Naive thymus-derived CD4-positive, alpha-beta T cell (primary cell): ENCODE measurements around the gene KDM4C. TPM values are rescaled to one million over a fixed set of nuclear protein-coding genes. Genes with fewer than 3 reads are reported as not detected.

Experiments
- ATAC-seq: fragments of 150-1000 bp; cut with Tn5 transposase; 2 replicates; pipeline ENCODE4 v1.10.0; 2021; ENCODE audit warnings: mild to moderate bottlenecking, moderate library complexity
- CTCF ChIA-PET: fragments of 350-600 bp; sonication (Branson Sonifier 250); formaldehyde crosslinking; loops from one replicate; lab custom pipeline; 2021; ENCODE audit warnings: antibody characterized with exemption; lab: Charles Lee
- POLR2A ChIA-PET: fragments of 350-600 bp; sonication (Branson Sonifier 250); formaldehyde crosslinking; loops from one replicate; lab custom pipeline; 2021; ENCODE audit warnings: antibody characterized with exemption, inconsistent platforms; lab: Charles Lee
- DNase-seq, 9 donors: peaks; one replicate each; pipeline versions ENCODE4 v3.0.0 to v3.0.0-alpha.2; 2020 to 2022; ENCODE audit warnings: mixed read lengths in 1 of 9
- H3K27ac ChIP-seq: one replicate; pipeline ENCODE4 v1.7.0; 2013; ENCODE audit warnings: mild to moderate bottlenecking, low read depth, low read length, moderate library complexity
- H3K27me3 ChIP-seq, 2 donors: one replicate each; pipeline ENCODE4 v1.7.0; 2013; ENCODE audit warnings: low read length in 2 of 2, mild to moderate bottlenecking in 2 of 2, moderate library complexity in 2 of 2; ENCODE audit not compliant: control insufficient read depth in 2 of 2, insufficient read depth in 2 of 2
- H3K36me3 ChIP-seq, 3 experiments: 1 replicate in 2 of 3; 2 replicates in 1 of 3; pipeline ENCODE4 v1.7.0; 2013; ENCODE audit warnings: low read length in 3 of 3, mild to moderate bottlenecking in 3 of 3, moderate library complexity in 1 of 3; ENCODE audit not compliant: insufficient read depth in 3 of 3, control insufficient read depth in 2 of 3
- H3K4me1 ChIP-seq, 2 donors: one replicate each; pipeline ENCODE4 v1.7.0; 2013; ENCODE audit warnings: low read length in 2 of 2, mild to moderate bottlenecking in 2 of 2, moderate library complexity in 1 of 2; ENCODE audit not compliant: control insufficient read depth in 2 of 2, insufficient read depth in 2 of 2
- H3K4me3 ChIP-seq: 2 replicates; pipeline ENCODE4 v1.7.0; 2013; ENCODE audit warnings: mild to moderate bottlenecking, low read length
- H3K9me3 ChIP-seq, 3 experiments: 1 replicate in 2 of 3; 2 replicates in 1 of 3; pipeline ENCODE4 v1.7.0; 2013; ENCODE audit warnings: low read length in 3 of 3; ENCODE audit not compliant: control insufficient read depth in 2 of 3
- H3K27ac Mint-ChIP-seq, 9 donors: one replicate each; pipeline ENCODE4 v1.8.0; 2020 to 2022; ENCODE audit warnings: mixed read lengths in 9 of 9, mild to moderate bottlenecking in 8 of 9, moderate library complexity in 5 of 9, inconsistent platforms in 2 of 9
- H3K27me3 Mint-ChIP-seq, 5 donors: one replicate each; pipeline ENCODE4 v1.8.0; 2021 to 2022; ENCODE audit warnings: mixed read lengths in 5 of 5, mild to moderate bottlenecking in 1 of 5
- H3K36me3 Mint-ChIP-seq, 5 donors: one replicate each; pipeline ENCODE4 v1.8.0; 2020 to 2022; ENCODE audit warnings: mixed read lengths in 5 of 5, mild to moderate bottlenecking in 3 of 5, inconsistent platforms in 1 of 5
- H3K4me1 Mint-ChIP-seq, 7 donors: one replicate each; pipeline ENCODE4 v1.8.0; 2020 to 2022; ENCODE audit warnings: mixed read lengths in 7 of 7, mild to moderate bottlenecking in 3 of 7, inconsistent platforms in 1 of 7
- H3K4me3 Mint-ChIP-seq, 10 donors: one replicate each; pipeline ENCODE4 v1.8.0; 2020 to 2022; ENCODE audit warnings: mild to moderate bottlenecking in 10 of 10, mixed read lengths in 10 of 10, moderate library complexity in 6 of 10, inconsistent platforms in 2 of 10
- H3K9me3 Mint-ChIP-seq, 11 donors: one replicate each; pipeline ENCODE4 v1.8.0; 2020 to 2022; ENCODE audit warnings: mixed read lengths in 11 of 11, mild to moderate bottlenecking in 4 of 11, inconsistent platforms in 1 of 11, moderate library complexity in 1 of 11
- intact Hi-C, 2 donors: fragments of 100-400 bp; cut with micrococcal nuclease; formaldehyde crosslinking; loops; one replicate each; pipeline ENCODE4 v1.15.1; 2023
- polyA plus RNA-seq, 2 donors: library from polyadenylated mRNA; unstranded; fragments of 300-500 nt; fragmentation: Illumina TruSeq; gene quantifications; one replicate each; pipeline ENCODE4 v1.2.3, GENCODE V29; 2021
- total RNA-seq, 6 experiments: library from RNA in 5 of 6; stranded (reverse) in 5 of 6; gene quantifications; 1 replicate in 5 of 6; 2 replicates in 1 of 6; pipeline ENCODE4 v1.2.3 and lab custom pipeline; 2021 to 2026

KDM4C gene
- total and polyA plus RNA-seq, 7 experiments from 2014 or later, result 38.5 to 100 (median 91.3) TPM

DNA sequence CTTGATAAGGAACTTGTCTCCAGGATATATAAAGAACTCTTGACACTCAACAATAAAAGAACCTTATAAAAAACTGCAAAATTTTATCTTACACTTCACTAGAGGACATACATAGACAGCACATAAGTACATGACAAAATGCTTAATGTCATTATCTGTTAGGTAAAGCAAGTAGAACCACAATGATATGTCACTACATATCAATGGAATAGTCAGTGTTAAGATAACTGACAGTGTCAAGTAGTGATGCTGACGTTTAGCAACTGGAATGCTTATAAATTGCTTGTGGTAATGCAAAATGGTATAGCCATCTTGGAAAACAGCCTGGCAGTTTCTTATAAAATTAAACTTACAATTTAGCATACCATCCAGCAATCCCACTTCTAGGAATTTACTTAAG, 314.1 kb downstream of the KDM4C start:
- Mint-ChIP-seq H3K9me3 (no peaks in the 10 kb centered on the region), H3K4me1 (peaks cover 0 to 3% (median 0%) of the 10 kb centered on the region in 7 donors), H3K36me3 (peaks cover 12 to 66% (median 41%) of the 10 kb centered on the region in 5 donors), H3K4me3 (no peak overlapping the region), H3K27ac (peak overlapping the region in 1 of 9 donors; percentile 3), H3K27me3 (no peaks in the 10 kb centered on the region)
- H3K4me3 ChIP-seq, result no peak overlapping the region
- H3K36me3 ChIP-seq, result peaks cover under 1 to 12% (median 3%) of the 10 kb centered on the region in 3 experiments
- no peak for ATAC-seq
- no peak for DNase-seq
- H3K4me1 ChIP-seq, result no peaks in the 10 kb centered on the region
- H3K9me3 ChIP-seq, result no peaks in the 10 kb centered on the region
- ChIA-PET CTCF (no interaction called here), POLR2A (no interaction called here)
- intact Hi-C loops, result no loop called here
- no peaks in the 10 kb centered on the region for H3K27me3 ChIP-seq
- H3K27ac ChIP-seq, result no peak overlapping the region

DNA sequence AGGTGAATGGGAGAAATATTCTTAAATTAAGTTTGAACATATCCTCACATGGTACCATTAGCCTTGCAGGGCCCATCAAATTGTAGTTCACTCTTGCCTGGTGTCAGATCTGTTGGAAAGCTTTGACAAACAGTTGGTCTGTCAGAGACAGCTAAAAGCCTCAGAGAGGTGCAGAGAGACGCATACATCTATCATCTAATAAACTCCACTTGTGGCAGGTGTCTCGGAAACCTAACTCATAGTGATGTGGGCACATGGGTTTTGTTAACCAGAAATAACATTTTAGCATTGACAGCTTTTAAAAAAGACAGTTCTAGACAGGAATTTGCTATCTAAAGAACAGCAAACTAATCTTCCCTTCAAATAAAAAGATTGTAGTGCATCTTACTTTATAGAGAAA, 315.9 kb downstream of the KDM4C start:
- H3K4me3 ChIP-seq, result no peak overlapping the region
- H3K4me1 Mint-ChIP-seq, result peaks cover 0 to 3% (median 0%) of the 10 kb centered on the region in 7 donors
- H3K36me3 Mint-ChIP-seq, result peaks cover 14 to 69% (median 51%) of the 10 kb centered on the region in 5 donors
- H3K27ac ChIP-seq, result no peak overlapping the region
- H3K9me3 ChIP-seq, result no peaks in the 10 kb centered on the region
- H3K4me3 Mint-ChIP-seq, result no peak overlapping the region
- POLR2A ChIA-PET, result interaction anchor here (0.8 kb wide), 1 partner anchor 874 kb away, joined by 3 read pairs; no protein-coding TSS in a partner anchor
- no peaks in the 10 kb centered on the region for H3K9me3 Mint-ChIP-seq
- CTCF ChIA-PET, result no interaction called here
- intact Hi-C loops, result no loop called here
- no peaks in the 10 kb centered on the region for H3K27me3 Mint-ChIP-seq
- H3K27me3 ChIP-seq, result no peaks in the 10 kb centered on the region
- H3K27ac Mint-ChIP-seq, result peak overlapping the region in 2 of 9 donors; percentile 14 to 22
- DNase-seq (no peak), ATAC-seq (no peak)
- no peaks in the 10 kb centered on the region for H3K4me1 ChIP-seq
- H3K36me3 ChIP-seq, result peaks cover 3 to 21% (median 5%) of the 10 kb centered on the region in 3 experiments

DNA sequence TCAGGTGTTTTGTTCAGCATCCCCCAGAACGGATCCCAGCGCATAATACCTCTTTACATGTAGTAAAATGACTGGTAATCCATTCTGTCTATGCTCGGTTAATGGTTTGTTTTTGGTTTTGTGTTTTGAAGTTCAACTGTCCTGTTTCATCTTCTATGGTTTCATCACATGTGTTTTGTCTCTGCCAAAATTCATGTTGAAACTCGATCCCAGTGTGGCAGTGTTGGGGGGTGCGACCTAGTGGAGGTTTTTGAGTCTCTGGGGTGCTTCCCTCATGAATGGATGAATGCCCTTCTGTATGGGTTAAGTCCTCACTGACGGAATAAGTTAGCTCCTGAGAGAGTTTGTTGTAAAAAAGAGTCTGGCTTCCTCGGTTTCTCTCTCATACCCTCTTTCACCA, 317.4 kb downstream of the KDM4C start:
- Histone ChIP-seq H3K9me3 (no peaks in the 10 kb centered on the region), H3K36me3 (peaks cover 3 to 26% (median 5%) of the 10 kb centered on the region in 3 experiments), H3K27me3 (no peaks in the 10 kb centered on the region), H3K27ac (no peak overlapping the region), H3K4me3 (no peak overlapping the region), H3K4me1 (no peaks in the 10 kb centered on the region)
- Mint-ChIP-seq H3K27me3 (no peaks in the 10 kb centered on the region), H3K36me3 (peaks cover 14 to 74% (median 51%) of the 10 kb centered on the region in 5 donors), H3K4me3 (no peak overlapping the region), H3K4me1 (peaks cover 0 to 3% (median 0%) of the 10 kb centered on the region in 7 donors), H3K27ac (no peak overlapping the region), H3K9me3 (no peaks in the 10 kb centered on the region)
- DNase-seq, result no peak
- intact Hi-C loops, result no loop called here
- ChIA-PET POLR2A (no interaction called here), CTCF (no interaction called here)
- no peak for ATAC-seq

DNA sequence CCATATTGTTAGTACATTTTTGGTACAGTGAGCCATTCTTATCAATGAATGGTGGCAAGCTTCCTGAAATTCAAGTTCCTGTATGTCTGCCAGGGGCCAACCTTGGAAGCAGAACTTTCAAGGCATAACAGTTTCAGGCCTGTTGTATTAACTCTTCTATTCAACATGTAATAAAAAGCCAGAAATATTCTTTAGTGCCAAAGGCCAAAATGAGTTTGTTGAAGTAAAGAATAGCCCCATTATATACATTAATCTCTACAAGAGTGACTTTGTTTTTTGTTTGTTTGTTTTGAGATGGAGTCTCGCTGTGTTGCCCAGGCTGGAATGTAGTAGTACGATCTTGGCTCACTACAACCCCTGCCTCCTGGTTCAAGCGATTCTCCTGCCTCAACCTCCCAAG, 321.3 kb downstream of the KDM4C start:
- H3K27ac Mint-ChIP-seq, result no peak overlapping the region
- POLR2A ChIA-PET, result no interaction called here
- intact Hi-C loops, result no loop called here
- DNase-seq, result no peak
- no peaks in the 10 kb centered on the region for H3K9me3 Mint-ChIP-seq
- CTCF ChIA-PET, result no interaction called here
- no peaks in the 10 kb centered on the region for H3K27me3 Mint-ChIP-seq
- H3K4me3 Mint-ChIP-seq, result no peak overlapping the region
- Histone ChIP-seq H3K36me3 (peaks cover 0 to 43% (median 9%) of the 10 kb centered on the region in 3 experiments), H3K9me3 (no peaks in the 10 kb centered on the region), H3K27ac (no peak overlapping the region), H3K27me3 (no peaks in the 10 kb centered on the region), H3K4me1 (no peaks in the 10 kb centered on the region), H3K4me3 (no peak overlapping the region)
- peaks cover 14 to 70% (median 55%) of the 10 kb centered on the region in 5 donors for H3K36me3 Mint-ChIP-seq
- no peak for ATAC-seq
- H3K4me1 Mint-ChIP-seq, result peaks cover 0 to 1% (median 0%) of the 10 kb centered on the region in 7 donors

DNA sequence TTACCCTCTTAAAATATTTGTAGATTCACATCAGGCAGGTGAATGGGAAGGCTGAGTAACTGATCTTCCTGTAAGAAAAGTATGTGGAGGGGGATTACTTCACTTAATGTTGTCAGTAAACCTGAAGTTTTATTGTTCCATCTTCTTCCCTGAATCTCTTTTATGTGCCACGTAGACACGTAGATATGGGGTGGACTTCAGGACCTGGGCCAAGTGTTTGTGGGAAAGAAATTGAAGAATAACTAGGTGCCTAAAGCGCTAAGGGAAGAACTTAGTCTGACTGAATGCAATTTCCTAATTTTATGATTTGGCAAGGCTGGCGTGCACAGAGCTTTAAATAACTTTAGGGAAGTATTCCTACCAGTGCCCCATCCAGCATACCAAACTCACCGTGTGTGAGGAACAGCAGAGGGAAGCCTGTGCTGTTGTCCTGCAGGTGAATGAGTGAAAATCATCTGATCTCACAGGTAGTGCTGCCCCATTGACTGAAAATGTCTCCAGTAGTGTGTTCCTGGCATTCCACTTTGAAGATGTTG, 323.4 kb downstream of the KDM4C start:
- POLR2A ChIA-PET, result no interaction called here
- Mint-ChIP-seq H3K4me1 (peaks cover 0 to 3% (median 0%) of the 10 kb centered on the region in 7 donors), H3K27me3 (no peaks in the 10 kb centered on the region), H3K4me3 (no peak overlapping the region), H3K36me3 (peaks cover 6 to 62% (median 42%) of the 10 kb centered on the region in 5 donors), H3K27ac (peak overlapping the region in 1 of 9 donors; percentile 49), H3K9me3 (peaks cover 0 to 3% (median 0%) of the 10 kb centered on the region in 11 donors)
- no peak overlapping the region for H3K27ac ChIP-seq
- CTCF ChIA-PET, result no interaction called here
- intact Hi-C loops, result no loop called here
- no peak overlapping the region for H3K4me3 ChIP-seq
- H3K9me3 ChIP-seq, result no peaks in the 10 kb centered on the region
- no peaks in the 10 kb centered on the region for H3K4me1 ChIP-seq
- peaks cover 0 to 39% (median 9%) of the 10 kb centered on the region in 3 experiments for H3K36me3 ChIP-seq
- DNase-seq, result no peak
- H3K27me3 ChIP-seq, result no peaks in the 10 kb centered on the region
- peak; percentile 44 for ATAC-seq

DNA sequence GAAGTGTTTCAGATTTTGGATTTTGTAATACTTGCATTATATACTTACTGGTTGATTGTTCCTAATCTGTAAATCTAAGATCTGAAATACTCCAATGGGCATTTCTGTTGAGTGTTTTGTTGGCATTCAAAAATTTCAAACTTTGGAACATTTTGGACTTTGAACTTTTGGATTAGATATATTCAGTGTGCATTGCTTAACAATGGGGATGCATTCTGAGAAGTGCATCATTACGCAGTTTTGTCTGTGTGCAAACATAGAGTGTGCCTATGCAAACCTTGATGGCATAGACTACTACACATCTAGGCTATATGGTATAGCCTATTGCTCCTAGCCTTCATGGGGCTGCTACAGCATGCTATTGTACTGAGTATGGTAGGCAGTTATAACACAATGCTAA, 325.4 kb downstream of the KDM4C start:
- POLR2A ChIA-PET, result no interaction called here
- no peaks in the 10 kb centered on the region for H3K4me1 ChIP-seq
- H3K4me3 Mint-ChIP-seq, result no peak overlapping the region

DNA sequence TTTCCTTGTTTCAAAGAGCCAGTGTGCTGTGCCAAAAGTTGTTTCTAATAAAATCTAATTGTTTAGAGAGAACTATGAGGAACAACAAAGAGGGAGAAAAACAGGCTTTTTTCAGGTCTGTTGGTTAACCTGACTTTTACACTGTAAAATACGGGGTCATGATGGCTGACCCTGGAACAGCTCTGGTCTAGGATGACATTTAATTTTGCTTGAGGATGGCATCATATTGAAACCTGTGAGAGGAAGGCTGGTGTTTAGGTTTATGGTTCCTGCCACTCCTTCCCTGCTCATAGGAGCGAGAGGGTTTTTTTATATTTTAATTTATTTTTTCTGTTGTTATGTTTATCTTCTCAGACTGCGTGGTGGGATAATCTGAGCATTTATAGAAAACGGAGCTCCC, 327.6 kb downstream of the KDM4C start:
- H3K4me3 ChIP-seq, result no peak overlapping the region

More for the DNA sequence above, 325.4 kb downstream of the KDM4C start:
- CTCF ChIA-PET, result no interaction called here
- peaks cover 0 to 3% (median 0%) of the 10 kb centered on the region in 7 donors for H3K4me1 Mint-ChIP-seq
- no peak overlapping the region for H3K27ac Mint-ChIP-seq
- Histone ChIP-seq H3K36me3 (peaks cover 0 to 28% (median 3%) of the 10 kb centered on the region in 3 experiments), H3K9me3 (no peaks in the 10 kb centered on the region), H3K27ac (no peak overlapping the region), H3K4me3 (no peak overlapping the region), H3K27me3 (no peaks in the 10 kb centered on the region)
- H3K27me3 Mint-ChIP-seq, result no peaks in the 10 kb centered on the region
- H3K36me3 Mint-ChIP-seq, result peaks cover 0 to 61% (median 31%) of the 10 kb centered on the region in 5 donors
- peaks cover 0 to 3% (median 0%) of the 10 kb centered on the region in 11 donors for H3K9me3 Mint-ChIP-seq
- DNase-seq, result no peak
- no peak for ATAC-seq
- intact Hi-C loops, result no loop called here

More for the DNA sequence above, 327.6 kb downstream of the KDM4C start:
- peaks cover 0 to 58% (median 32%) of the 10 kb centered on the region in 5 donors for H3K36me3 Mint-ChIP-seq
- H3K4me3 Mint-ChIP-seq, result no peak overlapping the region
- H3K4me1 Mint-ChIP-seq, result peaks cover 0 to 5% (median 0%) of the 10 kb centered on the region in 7 donors
- peaks cover 0 to 21% (median 3%) of the 10 kb centered on the region in 3 experiments for H3K36me3 ChIP-seq
- no peak overlapping the region for H3K27ac Mint-ChIP-seq
- ChIA-PET CTCF (no interaction called here), POLR2A (no interaction called here)
- no peak overlapping the region for H3K27ac ChIP-seq
- H3K4me1 ChIP-seq, result no peaks in the 10 kb centered on the region
- no peaks in the 10 kb centered on the region for H3K27me3 Mint-ChIP-seq
- no peaks in the 10 kb centered on the region for H3K27me3 ChIP-seq
- DNase-seq (no peak), ATAC-seq (no peak)
- intact Hi-C loops, result no loop called here
- H3K9me3 ChIP-seq, result no peaks in the 10 kb centered on the region
- peaks cover 0 to 3% (median 0%) of the 10 kb centered on the region in 11 donors for H3K9me3 Mint-ChIP-seq
